Right atrium auricular region (tissue), 2 donors: ENCODE data around the gene MZT2B. TPM values are rescaled to one million over a fixed set of nuclear protein-coding genes. Genes with fewer than 3 reads are reported as not detected.
"Not testable (repeated sequence)": the region's sequence is repeated elsewhere in the genome, so short reads cannot be mapped to it uniquely, and the experiment has no call there.

Experiments
- DNase-seq: peaks from one replicate; pipeline ENCODE4 v3.0.0-alpha.2; 2019; ENCODE audit warnings: low spot score
- H3K27ac ChIP-seq, 2 donors: fragments of 200-600 bp; sonication (generic); 1 replicate in 1 of 2; 2 replicates in 1 of 2; pipeline ENCODE4 v1.5.1; 2016 to 2019
- H3K27me3 ChIP-seq, 2 donors: fragments of 200-600 bp; sonication (generic); one replicate each; pipeline versions ENCODE4 v1.5.1 to v1.6.0; 2017 to 2019
- H3K36me3 ChIP-seq: fragments of 200-600 bp; sonication (generic); one replicate; pipeline ENCODE4 v1.5.1; 2016
- H3K4me1 ChIP-seq, 2 donors: fragments of 200-600 bp; sonication (generic); one replicate each; pipeline versions ENCODE4 v1.5.1 to v1.6.0; 2017 to 2019
- H3K4me3 ChIP-seq, 2 donors: fragments of 200-600 bp; sonication (generic); 1 replicate in 1 of 2; 2 replicates in 1 of 2; pipeline ENCODE4 v1.5.1; 2017 to 2019; ENCODE audit warnings: mild to moderate bottlenecking in 1 of 2, moderate library complexity in 1 of 2
- H3K9me3 ChIP-seq, 2 donors: fragments of 200-600 bp; sonication (generic); one replicate each; pipeline ENCODE4 v1.5.1; 2019
- CTCF ChIP-seq, 2 donors: fragments of 200-600 bp; sonication (generic); IDR thresholded peaks; one replicate each; pipeline ENCODE4 v1.5.1; 2019; ENCODE audit warnings: antibody characterized with exemption in 2 of 2
- total RNA-seq, 2 donors: library from RNA; depleted of rRNA; stranded (reverse); fragments of >200 nt; gene quantifications; one replicate each; pipeline ENCODE4 v1.1.0, GENCODE V29; 2016

The MZT2B gene
- total RNA-seq, 2 donors from 2014 or later: 104 to 157 TPM

GRCh38 chr2:130185436-130185835 is 3.4 kb downstream of the MZT2B start:
- no peak overlapping the region for H3K4me3 ChIP-seq
- no peak overlapping the region for H3K27ac ChIP-seq

GRCh38 chr2:130185896-130186295 is 3.8 kb downstream of the MZT2B start:
- no peak for TF ChIP-seq CTCF (IDR thresholded peaks at IDR 0.05)
- H3K27me3 ChIP-seq: no peaks in the 10 kb centered on the region
- no peak overlapping the region for H3K27ac ChIP-seq
- no peaks in the 10 kb centered on the region for H3K9me3 ChIP-seq
- no peaks in the 10 kb centered on the region for H3K36me3 ChIP-seq
- no peak overlapping the region for H3K4me3 ChIP-seq
- no peak for DNase-seq
- H3K4me1 ChIP-seq: peaks cover 0 to 17% of the 10 kb centered on the region in 2 donors

More at GRCh38 chr2:130185436-130185835, 3.4 kb downstream of the MZT2B start:
- TF ChIP-seq CTCF (IDR thresholded peaks at IDR 0.05): no peak
- DNase-seq: no peak
- H3K36me3 ChIP-seq: no peaks in the 10 kb centered on the region
- peaks cover 0 to 22% of the 10 kb centered on the region in 2 donors for H3K4me1 ChIP-seq
- H3K27me3 ChIP-seq: no peaks in the 10 kb centered on the region
- H3K9me3 ChIP-seq: no peaks in the 10 kb centered on the region

- Histone ChIP-seq H3K36me3 (no peaks in the 10 kb centered on the region), H3K9me3 (no peaks in the 10 kb centered on the region), H3K4me3 (no peak overlapping the region), H3K27me3 (no peaks in the 10 kb centered on the region), H3K27ac (no peak overlapping the region), H3K4me1 (peaks cover 0 to 15% of the 10 kb centered on the region in 2 donors)
- DNase-seq: no peak
- TF ChIP-seq CTCF (IDR thresholded peaks at IDR 0.05): no peak
Observed at GRCh38 chr2:130186391-130186790, 4.3 kb downstream of the MZT2B start.

GRCh38 chr2:130187268-130187667 is 5.2 kb downstream of the MZT2B start:
- Histone ChIP-seq H3K27me3 (no peaks in the 10 kb centered on the region), H3K27ac (no peak overlapping the region), H3K4me3 (no peak overlapping the region), H3K36me3 (no peaks in the 10 kb centered on the region), H3K4me1 (peaks cover 0 to 15% of the 10 kb centered on the region in 2 donors), H3K9me3 (no peaks in the 10 kb centered on the region)
- no peak for TF ChIP-seq CTCF (IDR thresholded peaks at IDR 0.05)
- no peak for DNase-seq

- H3K27me3 ChIP-seq, H3K36me3 ChIP-seq: not testable (repeated sequence)
Observed at GRCh38 chr2:130187859-130188792, 6.1 kb downstream of the MZT2B start.

GRCh38 chr2:130188958-130189357 is 6.9 kb downstream of the MZT2B start:
- H3K9me3 ChIP-seq, DNase-seq, H3K27me3 ChIP-seq, H3K4me3 ChIP-seq, H3K36me3 ChIP-seq, H3K4me1 ChIP-seq, H3K27ac ChIP-seq: not testable (repeated sequence)

More at GRCh38 chr2:130187859-130188792, 6.1 kb downstream of the MZT2B start:
- H3K27ac ChIP-seq, H3K4me3 ChIP-seq, DNase-seq, H3K4me1 ChIP-seq, H3K9me3 ChIP-seq: not testable (repeated sequence)
